Occipital lobe (tissue), 3 donors: ENCODE results near the gene ZNF207. TPM values are rescaled to one million over a fixed set of nuclear protein-coding genes. Genes with fewer than 3 reads are reported as not detected.
"Not testable (repeated sequence)": the region's sequence is repeated elsewhere in the genome, so short reads cannot be mapped to it uniquely, and the experiment has no call there.

Source experiments
- DNase-seq: peaks from one replicate; lab custom pipeline; 2025; lab: John Stamatoyannopoulos, UW
- small RNA-seq: library from RNA; depleted of rRNA; stranded (forward); fragments of <200 nt; gene quantifications from one replicate; pipeline ENCODE3, GENCODE V24; 2014
- total RNA-seq: library from RNA; depleted of rRNA; stranded (reverse); fragments of >200 nt; gene quantifications from one replicate; pipeline ENCODE4 v1.2.3, GENCODE V29; 2014

Gene ZNF207
- total RNA-seq, 1 donor from 2014 or later: 117 TPM

- no peak for DNase-seq
These were observed 36.9 kb downstream of the ZNF207 start for GRCh38 chr17:32386844-32387243.

- not testable (repeated sequence) for DNase-seq
These were observed 38.2 kb downstream of the ZNF207 start for GRCh38 chr17:32388128-32388527.

GRCh38 chr17:32388613-32389459, 38.9 kb downstream of the ZNF207 start:
- no peak for DNase-seq

GRCh38 chr17:32393904-32394303, 43.9 kb downstream of the ZNF207 start:
- DNase-seq: no peak

- no peak for DNase-seq
These were observed 46.4 kb downstream of the ZNF207 start for GRCh38 chr17:32396343-32396742.

- no peak for DNase-seq
These were observed 49.0 kb downstream of the ZNF207 start for GRCh38 chr17:32398946-32399345.

- not testable (repeated sequence) for DNase-seq
These were observed 60.1 kb downstream of the ZNF207 start for GRCh38 chr17:32410085-32410484.

GRCh38 chr17:32426894-32427293, 76.9 kb downstream of the ZNF207 start:
- DNase-seq: no peak

GRCh38 chr17:32429598-32429997, 79.6 kb downstream of the ZNF207 start:
- DNase-seq: no peak

Small RNA genes within 50 kb of the gene (small RNA-seq; reads per million reads assigned to genes)
- gene AC005899.6: not detected

Other genes starting within 250 kb of the ZNF207 start
- gene RHOT1, start 207.7 kb upstream of the ZNF207 start, total RNA-seq: 131 TPM
- 1.6 TPM for gene RHBDL3, start 84.3 kb upstream of the ZNF207 start, total RNA-seq
- 37.3 TPM for gene C17orf75, start 8.0 kb upstream of the ZNF207 start, total RNA-seq
- gene PSMD11, start 94.4 kb downstream of the ZNF207 start, total RNA-seq: 53.2 TPM
- gene CDK5R1, start 136.8 kb downstream of the ZNF207 start, total RNA-seq: 255 TPM